Uterus (tissue), 2 donors: ENCODE measurements around the gene PLA2G4B.

Source experiments
- POLR2A ChIP-seq, 2 donors: fragments of 450-650 bp; IDR thresholded peaks; one replicate each; pipeline ENCODE4 v1.6.1; 2016; ENCODE audit warnings: antibody characterized with exemption in 2 of 2, mild to moderate bottlenecking in 1 of 2, moderate library complexity in 1 of 2
- TF ChIP-seq, protein P1 (sequence below), 4 experiments: fragments of 200-600 bp in 2 of 4; fragments of 450-650 bp in 2 of 4; sonication (generic) in 2 of 4; IDR thresholded peaks; one replicate each; pipeline ENCODE4 v1.5.1; 2016 to 2019; ENCODE audit warnings: antibody characterized with exemption in 4 of 4, mild to moderate bottlenecking in 2 of 4, moderate library complexity in 1 of 4

DNA sequence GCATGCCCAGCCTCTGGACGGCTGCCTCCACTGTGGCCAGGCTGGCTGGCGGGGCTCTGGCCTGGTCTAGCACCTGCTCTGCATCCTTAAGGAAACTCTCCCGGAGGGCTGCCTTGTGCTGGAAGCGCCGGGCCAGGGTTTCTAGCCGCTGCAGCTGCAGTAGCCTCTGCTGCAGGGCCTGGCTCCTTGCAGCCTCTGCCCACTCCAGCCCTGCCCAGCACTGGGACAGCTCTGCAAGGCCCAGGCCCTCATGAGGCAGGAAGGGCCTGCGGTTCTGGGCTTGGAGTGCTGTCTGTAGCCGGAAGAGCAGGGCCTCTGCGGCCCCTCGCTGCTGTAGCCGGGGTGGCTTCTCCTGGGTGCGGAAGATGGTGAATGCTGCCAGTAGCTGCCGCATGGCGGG is 47.2 kb downstream of the PLA2G4B start:
- TF ChIP-seq, protein P1, sequence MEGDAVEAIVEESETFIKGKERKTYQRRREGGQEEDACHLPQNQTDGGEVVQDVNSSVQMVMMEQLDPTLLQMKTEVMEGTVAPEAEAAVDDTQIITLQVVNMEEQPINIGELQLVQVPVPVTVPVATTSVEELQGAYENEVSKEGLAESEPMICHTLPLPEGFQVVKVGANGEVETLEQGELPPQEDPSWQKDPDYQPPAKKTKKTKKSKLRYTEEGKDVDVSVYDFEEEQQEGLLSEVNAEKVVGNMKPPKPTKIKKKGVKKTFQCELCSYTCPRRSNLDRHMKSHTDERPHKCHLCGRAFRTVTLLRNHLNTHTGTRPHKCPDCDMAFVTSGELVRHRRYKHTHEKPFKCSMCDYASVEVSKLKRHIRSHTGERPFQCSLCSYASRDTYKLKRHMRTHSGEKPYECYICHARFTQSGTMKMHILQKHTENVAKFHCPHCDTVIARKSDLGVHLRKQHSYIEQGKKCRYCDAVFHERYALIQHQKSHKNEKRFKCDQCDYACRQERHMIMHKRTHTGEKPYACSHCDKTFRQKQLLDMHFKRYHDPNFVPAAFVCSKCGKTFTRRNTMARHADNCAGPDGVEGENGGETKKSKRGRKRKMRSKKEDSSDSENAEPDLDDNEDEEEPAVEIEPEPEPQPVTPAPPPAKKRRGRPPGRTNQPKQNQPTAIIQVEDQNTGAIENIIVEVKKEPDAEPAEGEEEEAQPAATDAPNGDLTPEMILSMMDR (IDR thresholded peaks at IDR 0.05) = no peak
- TF ChIP-seq POLR2A (IDR thresholded peaks at IDR 0.05) = no peak
